HL-60 (cell line): ENCODE data around the gene NEDD4L.

Source experiments
- CTCF ChIP-seq: IDR thresholded peaks from one replicate; pipeline ENCODE4 v1.5.1; 2011; ENCODE audit warnings: low read length, control low read depth, inconsistent platforms; ENCODE audit not compliant: insufficient read depth
- GABPA ChIP-seq: IDR thresholded peaks from 2 replicates; pipeline ENCODE4 v1.6.1; 2012; ENCODE audit warnings: low read depth
- POLR2AphosphoS5 ChIP-seq: IDR thresholded peaks from 2 replicates; pipeline ENCODE4 v1.6.1; 2012; ENCODE audit warnings: low read depth
- TF ChIP-seq, protein P1 (sequence below): IDR thresholded peaks from 2 replicates; pipeline ENCODE4 v1.6.1; 2012; ENCODE audit warnings: low read depth; ENCODE audit not compliant: insufficient replicate concordance

GRCh38 chr18:58362829-58363271 lies 318.8 kb downstream of the NEDD4L start:
- TF ChIP-seq CTCF = no peak
- TF ChIP-seq POLR2AphosphoS5 = no peak
- no peak for TF ChIP-seq GABPA
- TF ChIP-seq, protein P1, sequence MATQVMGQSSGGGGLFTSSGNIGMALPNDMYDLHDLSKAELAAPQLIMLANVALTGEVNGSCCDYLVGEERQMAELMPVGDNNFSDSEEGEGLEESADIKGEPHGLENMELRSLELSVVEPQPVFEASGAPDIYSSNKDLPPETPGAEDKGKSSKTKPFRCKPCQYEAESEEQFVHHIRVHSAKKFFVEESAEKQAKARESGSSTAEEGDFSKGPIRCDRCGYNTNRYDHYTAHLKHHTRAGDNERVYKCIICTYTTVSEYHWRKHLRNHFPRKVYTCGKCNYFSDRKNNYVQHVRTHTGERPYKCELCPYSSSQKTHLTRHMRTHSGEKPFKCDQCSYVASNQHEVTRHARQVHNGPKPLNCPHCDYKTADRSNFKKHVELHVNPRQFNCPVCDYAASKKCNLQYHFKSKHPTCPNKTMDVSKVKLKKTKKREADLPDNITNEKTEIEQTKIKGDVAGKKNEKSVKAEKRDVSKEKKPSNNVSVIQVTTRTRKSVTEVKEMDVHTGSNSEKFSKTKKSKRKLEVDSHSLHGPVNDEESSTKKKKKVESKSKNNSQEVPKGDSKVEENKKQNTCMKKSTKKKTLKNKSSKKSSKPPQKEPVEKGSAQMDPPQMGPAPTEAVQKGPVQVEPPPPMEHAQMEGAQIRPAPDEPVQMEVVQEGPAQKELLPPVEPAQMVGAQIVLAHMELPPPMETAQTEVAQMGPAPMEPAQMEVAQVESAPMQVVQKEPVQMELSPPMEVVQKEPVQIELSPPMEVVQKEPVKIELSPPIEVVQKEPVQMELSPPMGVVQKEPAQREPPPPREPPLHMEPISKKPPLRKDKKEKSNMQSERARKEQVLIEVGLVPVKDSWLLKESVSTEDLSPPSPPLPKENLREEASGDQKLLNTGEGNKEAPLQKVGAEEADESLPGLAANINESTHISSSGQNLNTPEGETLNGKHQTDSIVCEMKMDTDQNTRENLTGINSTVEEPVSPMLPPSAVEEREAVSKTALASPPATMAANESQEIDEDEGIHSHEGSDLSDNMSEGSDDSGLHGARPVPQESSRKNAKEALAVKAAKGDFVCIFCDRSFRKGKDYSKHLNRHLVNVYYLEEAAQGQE = no peak
